Fibroblast of skin of left biceps (primary cell): ENCODE data around the gene SCAP.
A peak's percentile ranks its signal among the peaks of the same experiment; 100 is the strongest.

Experiments used
- DNase-seq, 2 experiments: peaks; one replicate each; pipeline ENCODE4 v3.0.0-alpha.2; 2013; ENCODE audit warnings: low read depth in 2 of 2

SCAP gene

DNA sequence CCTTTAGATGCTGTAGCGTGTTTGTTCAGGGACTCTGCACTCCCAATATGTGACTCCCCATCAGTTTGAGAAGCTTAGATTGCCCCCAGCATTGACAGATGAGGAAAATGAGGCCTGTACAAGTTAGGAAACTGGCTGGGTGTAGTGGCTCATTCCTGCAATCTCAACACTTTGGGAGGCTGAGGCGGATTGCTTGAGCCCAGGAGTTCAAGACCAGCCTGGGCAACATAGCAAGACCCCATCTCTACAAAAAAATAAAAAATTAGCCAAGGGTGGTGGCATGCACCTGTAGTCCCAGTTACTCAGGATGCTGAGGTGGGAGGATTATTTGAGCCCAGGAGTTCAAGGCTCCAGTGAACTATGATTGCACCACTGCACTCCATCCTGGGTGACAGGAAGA lies 108.9 kb downstream of the SCAP start:
- DNase-seq, result no peak

DNA sequence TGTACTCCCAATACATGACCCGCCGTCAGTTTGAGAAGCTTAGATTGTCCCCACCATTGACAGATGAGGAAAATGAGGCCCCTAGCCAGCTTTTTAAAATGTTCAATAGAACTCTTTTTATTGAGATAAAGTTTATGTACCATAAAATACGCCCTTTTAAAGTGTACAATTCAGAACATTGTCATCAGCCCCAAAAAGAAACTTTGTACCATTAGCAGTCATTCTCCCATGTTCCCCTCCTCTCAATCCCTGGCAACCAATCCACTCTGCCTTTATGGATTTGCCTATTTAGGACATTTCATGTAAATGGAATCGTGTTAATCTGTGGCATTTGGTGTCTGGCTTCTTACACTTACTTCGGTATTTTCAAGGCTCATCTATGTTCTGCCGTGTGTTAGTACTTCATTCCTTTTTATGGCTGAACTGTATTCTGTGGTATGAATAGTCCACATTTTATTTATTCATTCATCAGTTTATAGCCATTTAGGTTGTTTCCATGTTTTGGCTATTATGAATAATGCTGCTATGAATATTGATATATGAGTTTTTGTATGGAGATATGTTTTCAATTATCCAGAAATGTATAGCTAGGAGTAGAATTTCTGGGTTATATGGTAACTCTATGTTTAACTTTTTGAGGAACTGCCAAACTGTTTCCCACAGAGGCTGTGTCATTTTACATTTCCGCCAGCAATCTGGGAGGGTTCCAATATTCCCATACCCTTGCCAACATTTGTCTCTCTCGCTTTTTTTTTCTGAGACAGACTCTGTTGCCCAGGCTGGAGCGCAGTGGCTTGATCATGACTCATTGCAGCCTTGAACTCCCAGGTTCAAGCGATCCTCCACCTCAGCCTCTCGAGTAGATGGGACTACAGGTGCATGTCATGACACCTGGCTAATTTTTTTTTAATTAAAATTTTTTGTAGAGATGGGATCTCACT lies 110.3 kb downstream of the SCAP start:
- DNase-seq, result peak; percentile 88
